HG02610 (cell line): Measurements from ENCODE around the gene PNPLA7.

ENCODE experiments used
- ATAC-seq: cut with Tn5 transposase; IDR thresholded peaks from one replicate; pipeline ENCODE4 v1.9.1; 2021; ENCODE audit warnings: mild to moderate bottlenecking, moderate library complexity; ENCODE audit not compliant: unreplicated experiment

Gene PNPLA7

DNA sequence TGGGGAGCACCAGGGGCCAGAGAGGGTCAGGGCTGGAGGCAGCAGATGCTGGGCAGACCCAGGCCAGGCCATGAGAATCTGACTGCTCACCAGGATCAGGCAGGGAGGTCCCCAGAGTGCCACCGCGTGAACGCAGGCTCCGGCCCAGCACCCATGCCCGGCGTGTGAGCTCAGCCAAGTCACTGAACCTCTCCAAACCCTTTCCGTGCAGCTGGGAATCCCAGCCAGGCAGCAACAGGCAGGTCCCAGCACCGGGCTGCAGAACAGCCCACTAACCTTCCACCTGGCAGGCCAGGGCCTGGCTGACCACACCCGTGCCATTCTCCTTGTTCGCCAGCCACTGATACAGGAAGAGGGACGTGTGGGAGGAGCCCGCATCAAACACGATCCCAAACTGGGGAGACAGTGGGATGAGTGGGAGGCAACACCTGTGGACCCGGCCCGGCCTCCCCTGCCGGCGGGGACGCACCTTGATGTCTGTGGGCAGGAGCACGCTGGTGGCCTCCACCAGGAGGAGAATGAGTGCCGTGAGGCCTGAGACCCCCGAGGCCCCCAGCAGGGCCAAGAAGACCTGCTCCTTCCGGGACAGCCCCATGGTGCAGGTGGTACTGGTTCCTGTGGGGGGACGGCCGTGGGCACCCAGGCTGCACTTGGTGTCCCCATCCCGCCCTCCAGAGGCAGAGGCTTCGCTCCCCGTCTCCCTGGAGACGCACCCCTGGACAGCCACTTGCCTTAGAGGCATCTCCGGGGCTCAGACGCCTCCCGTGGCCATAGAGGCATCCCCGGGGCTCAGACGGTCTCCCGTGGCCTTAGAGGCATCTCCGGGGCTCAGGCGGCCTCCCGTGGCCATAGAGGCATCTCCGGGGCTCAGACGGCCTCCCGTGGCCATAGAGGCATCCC, 112.3 kb downstream of the PNPLA7 start:
- ATAC-seq = no peak

DNA sequence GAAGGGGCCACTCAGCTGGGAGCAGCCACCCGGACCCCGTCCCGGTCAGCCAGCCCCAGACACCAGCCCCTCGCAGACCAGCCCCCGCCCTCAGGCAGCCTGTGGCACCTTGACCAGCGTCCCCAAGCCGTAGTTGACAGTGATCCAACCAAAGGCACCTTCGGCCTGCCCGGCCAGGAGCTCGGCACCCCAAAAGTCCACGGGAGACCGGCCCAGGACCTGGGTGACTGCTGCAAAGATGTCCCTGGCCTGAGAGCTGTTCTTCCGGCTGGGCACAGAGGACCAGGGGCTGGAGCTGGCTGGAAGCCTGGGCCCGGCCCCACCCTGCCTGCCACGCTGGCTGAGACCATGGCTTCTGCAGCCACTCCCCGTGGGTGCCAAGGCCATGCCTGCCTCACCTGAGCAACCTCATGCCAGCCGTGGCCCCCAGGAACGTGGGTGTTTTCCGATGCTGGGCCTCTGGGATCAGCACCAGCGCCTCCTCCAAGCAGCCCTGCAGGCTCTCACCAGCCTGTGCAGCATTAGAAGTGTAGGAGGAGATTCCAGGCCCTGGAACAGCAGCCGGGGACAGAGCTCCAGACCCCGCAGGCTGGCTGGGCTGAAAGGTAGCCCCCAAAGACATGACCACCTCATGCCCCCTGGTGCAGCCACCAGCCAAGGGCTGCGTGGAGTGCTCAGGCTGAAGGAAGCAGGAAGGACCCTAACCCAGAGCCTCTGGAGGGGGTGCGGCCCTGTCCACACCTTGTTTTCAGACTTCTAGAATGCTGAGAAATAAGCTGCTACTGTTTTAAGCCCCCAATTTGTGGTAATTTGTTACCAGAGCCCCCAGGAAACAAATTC, 113.2 kb downstream of the PNPLA7 start:
- no peak for ATAC-seq

DNA sequence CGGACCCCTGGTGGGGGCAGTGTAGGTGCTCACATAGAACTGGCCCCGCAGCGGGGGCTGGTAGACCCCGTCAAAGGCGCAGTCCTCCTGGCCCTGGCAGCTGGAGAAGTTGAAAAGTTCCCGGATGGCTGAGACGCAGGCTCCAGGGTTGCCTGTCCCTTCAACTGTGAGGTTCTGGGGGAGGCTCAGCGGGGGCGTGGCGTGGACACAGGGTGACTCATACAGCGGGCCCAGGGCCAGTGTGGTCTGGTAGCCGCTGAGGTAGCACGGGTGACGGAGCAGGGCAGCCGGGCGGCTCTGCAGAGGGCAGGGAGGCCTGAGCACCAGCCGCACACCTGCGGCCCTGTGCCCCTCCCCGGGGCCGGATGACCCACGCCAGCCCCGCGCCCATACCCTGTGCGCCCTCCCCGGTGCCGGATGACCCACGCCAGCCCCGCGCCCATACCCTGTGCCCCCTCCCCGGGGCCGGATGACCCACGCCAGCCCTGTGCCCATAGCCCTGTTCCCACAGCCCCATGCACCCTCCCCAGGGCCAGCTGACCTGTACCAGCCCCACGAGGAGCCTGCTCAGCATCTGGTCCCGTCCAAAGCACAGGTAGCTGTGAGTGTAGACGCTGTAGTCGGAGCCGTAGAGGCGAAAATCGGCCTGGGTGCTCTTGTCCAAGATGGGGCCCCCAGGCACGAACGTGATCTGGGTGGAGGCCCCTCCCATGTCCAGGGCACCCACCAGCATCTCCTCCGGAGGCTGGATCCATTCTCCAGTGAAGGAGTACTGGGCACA, 114.0 kb downstream of the PNPLA7 start:
- no peak for ATAC-seq

DNA sequence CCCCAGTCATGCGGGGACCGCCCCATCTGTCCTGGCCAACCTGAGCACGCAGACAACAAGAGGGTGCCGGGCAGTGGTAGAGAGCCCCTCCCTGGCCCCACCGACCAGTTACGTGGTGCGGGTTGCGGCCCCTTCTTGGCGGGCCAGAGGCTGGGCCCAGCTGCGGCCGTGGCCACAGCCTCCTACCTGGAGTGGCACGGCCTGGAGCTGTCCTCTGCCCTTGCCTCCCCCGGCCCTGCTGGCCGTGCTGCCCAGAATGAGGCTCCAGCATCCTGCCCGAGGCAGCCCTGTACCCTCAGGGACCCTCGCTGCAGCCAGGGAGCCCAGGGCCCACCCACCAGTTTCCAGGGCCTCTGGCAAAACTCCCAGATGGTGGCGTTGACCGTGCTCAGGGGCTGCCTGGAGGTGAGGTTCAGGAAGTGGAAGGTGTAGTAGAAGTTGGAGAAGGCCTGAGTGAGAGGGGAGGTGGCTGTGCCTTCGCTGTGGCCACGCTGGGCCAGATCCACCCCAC, 114.8 kb downstream of the PNPLA7 start:
- no peak for ATAC-seq

GRCh38 chr9:137434498-137435380, 115.5 kb downstream of the PNPLA7 start:
- no peak for ATAC-seq

DNA sequence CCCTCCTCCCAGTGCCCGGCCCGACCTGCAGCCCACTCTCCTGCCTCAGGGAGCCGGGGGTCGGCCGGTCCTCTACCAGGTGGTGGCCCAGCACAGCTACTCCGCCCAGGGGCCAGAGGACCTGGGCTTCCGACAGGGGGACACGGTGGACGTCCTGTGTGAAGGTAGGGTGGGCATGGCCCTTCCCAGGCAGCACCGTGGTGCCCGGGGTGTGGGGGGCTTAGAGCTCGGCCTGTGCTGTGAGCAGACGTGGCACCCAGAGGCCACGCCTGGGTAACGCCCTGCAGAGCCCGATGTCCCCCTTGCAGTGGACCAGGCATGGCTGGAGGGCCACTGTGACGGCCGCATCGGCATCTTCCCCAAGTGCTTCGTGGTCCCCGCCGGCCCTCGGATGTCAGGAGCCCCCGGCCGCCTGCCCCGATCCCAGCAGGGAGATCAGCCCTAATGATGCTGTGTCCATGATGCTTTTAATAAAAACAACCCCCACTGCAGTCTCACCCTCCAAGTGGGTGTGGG, 116.2 kb downstream of the PNPLA7 start:
- ATAC-seq = no peak

DNA sequence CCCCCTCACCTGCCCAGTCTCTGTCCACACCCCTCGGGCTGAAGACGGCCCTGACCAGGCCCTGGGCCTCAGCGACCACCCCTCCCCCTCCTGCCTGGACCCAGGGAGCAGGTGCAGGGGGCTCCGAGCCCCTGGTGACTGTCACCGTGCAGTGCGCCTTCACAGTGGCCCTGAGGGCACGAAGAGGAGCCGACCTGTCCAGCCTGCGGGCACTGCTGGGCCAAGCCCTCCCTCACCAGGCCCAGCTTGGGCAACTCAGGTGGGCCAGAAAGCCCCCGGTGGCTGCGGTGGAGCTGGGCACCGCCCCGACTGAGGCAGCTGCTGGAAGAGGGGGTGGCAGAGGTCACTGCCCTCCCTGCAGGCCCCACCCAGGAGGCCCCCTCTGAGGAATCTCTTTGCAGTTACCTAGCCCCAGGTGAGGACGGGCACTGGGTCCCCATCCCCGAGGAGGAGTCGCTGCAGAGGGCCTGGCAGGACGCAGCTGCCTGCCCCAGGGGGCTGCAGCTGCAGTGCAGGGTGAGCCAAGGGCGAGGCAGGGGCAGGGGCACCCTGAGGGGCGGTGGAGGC, 116.8 kb downstream of the PNPLA7 start:
- no peak for ATAC-seq

GRCh38 chr9:137432687-137433348, 117.4 kb downstream of the PNPLA7 start:
- no peak for ATAC-seq

DNA sequence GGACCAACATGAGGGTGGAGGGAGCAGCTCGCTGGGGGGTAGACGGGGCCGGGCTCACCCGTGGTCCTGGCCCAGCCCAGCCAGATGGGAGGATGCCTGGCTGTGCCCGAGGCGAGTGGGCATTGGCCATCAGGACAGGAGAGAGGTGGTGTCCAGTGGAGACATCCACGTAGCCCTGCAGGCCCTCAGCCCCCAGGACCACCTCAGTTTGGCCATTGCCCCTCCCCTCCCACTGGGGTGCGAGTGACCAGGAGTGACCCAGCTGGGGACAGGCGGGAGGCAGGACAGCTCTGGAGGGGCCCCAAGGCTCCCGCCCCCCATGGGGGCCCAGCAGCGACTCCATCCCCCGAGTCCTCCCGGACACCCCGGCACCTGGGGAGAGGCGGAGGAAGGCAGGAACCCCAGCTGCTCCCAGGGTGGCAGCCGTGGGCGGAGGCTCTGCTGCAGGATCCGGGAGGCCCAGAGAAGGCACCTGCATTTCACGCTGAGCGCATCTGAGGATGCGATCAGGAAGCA, 118.7 kb downstream of the PNPLA7 start:
- ATAC-seq = no peak

DNA sequence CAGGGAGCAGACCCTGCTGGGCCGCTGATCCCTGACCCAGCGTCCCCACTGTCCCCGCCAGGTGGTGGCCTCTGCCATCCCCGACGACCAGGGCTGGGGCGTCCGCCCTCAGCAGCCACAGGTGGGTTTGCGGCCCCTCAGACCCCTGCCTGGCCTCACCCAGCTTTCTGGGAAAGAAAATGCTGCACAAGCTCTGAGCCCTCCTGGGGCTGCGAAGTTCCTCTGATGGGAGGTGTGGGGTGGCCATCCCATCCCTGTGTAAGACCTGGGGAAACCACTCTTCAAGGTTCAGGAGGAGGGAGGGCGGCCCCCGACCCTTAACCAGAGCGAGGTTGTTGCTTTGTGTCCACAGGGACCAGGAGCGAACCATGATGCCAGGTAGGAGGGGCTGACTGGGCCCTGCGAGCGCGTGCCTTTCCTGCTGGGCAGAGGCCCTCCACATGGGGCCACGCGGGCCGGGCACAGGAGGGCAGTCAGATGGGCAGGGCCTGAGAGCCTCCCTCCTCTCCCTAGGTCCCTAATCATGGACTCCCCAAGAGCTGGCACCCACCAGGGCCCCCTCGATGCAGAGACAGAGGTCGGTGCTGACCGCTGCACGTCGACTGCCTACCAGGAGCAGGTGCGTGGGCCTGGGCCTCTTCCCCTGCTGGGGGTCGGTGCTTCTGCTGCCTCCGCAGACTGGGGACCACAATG, 119.3 kb downstream of the PNPLA7 start:
- no peak for ATAC-seq

DNA sequence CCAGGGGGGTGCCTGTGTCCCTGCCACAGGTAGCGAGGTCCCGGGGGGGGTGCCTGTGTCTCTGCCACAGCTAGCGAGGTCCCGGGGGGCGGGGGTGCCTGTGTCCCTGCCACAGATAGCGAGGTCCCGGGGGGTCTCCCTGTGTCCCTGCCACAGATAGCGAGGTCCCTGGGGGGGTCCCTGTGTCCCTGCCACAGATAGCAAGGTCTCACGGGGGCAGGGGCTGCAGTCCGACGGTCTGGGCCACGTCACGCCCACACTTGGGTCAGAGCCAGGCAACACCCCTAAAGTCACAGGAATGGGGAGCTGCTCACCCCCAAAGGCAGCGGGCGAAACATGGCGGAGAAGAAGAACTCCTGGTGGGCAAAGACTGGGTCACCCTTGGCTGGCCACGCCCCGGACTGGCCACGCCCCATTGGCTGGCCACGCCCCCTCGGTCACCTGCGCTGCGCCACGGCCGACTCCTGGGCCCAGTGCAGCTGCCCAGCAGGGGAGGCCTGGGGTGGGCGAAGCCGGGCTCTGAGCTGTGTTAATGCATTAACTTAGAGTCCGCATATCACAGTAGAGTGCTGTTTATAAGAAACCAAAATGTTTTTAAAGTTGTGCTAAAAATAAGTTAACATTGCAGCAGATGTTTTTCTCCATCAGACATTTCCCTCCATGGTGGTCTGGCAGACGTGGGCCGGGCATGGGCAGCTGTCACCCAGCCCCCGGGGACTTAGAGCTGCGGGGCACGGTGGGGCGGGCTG, 120.1 kb downstream of the PNPLA7 start:
- ATAC-seq = no peak

DNA sequence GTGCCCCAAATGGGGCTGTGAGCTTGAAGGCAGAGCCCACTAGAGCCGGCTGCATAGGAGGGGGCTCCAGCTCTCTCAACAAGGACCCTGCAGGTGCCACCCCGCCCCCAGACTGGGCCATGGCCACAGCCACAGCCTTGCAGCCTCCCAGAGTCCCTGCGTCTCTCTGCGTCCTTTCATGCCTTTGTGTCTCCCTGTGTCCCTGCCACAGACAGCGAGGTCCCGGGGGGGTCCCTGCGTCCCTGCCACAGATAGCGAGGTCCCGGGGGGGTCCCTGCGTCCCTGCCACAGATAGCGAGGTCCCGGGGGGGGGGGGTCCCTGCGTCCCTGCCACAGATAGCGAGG, 120.7 kb downstream of the PNPLA7 start:
- ATAC-seq = no peak

- ATAC-seq = no peak
These were observed 121.2 kb downstream of the PNPLA7 start for GRCh38 chr9:137428841-137429545.

- no peak for ATAC-seq
These were observed 121.9 kb downstream of the PNPLA7 start for GRCh38 chr9:137428311-137428630.

GRCh38 chr9:137427454-137428310, 122.5 kb downstream of the PNPLA7 start:
- ATAC-seq = no peak
